Activated CD4-positive, alpha-beta memory T cell treated with anti-CD3 and anti-CD28 coated beads for 36 hours (primary cell): ENCODE data around the gene CCL4. TPM values are rescaled to one million over a fixed set of nuclear protein-coding genes. Genes with fewer than 3 reads are reported as not detected.
"Not testable (repeated sequence)": the region's sequence is repeated elsewhere in the genome, so short reads cannot be mapped to it uniquely, and the experiment has no call there.

Experiments used
- CTCF ChIA-PET: fragments of 350-600 bp; sonication (Branson Sonifier 250); formaldehyde crosslinking; loops from one replicate; lab custom pipeline; 2021; ENCODE audit warnings: antibody characterized with exemption, inconsistent platforms; lab: Charles Lee
- POLR2A ChIA-PET: fragments of 350-600 bp; sonication (Branson Sonifier 250); formaldehyde crosslinking; loops from one replicate; lab custom pipeline; 2021; ENCODE audit warnings: antibody characterized with exemption; lab: Charles Lee
- DNase-seq: peaks from one replicate; pipeline ENCODE4 v3.0.0-alpha.2; 2020
- H3K27ac Mint-ChIP-seq: one replicate; pipeline ENCODE4 v1.8.0; 2021; ENCODE audit warnings: mixed read lengths
- H3K27me3 Mint-ChIP-seq: one replicate; pipeline ENCODE4 v1.8.0; 2021; ENCODE audit warnings: mixed read lengths
- H3K36me3 Mint-ChIP-seq: one replicate; pipeline ENCODE4 v1.8.0; 2021; ENCODE audit warnings: mixed read lengths
- H3K4me1 Mint-ChIP-seq: one replicate; pipeline ENCODE4 v1.8.0; 2021; ENCODE audit warnings: low read depth, mixed read lengths
- H3K4me3 Mint-ChIP-seq: one replicate; pipeline ENCODE4 v1.8.0; 2021; ENCODE audit warnings: mild to moderate bottlenecking, mixed read lengths
- H3K9me3 Mint-ChIP-seq: one replicate; pipeline ENCODE4 v1.8.0; 2021; ENCODE audit warnings: mixed read lengths
- intact Hi-C: fragments of 100-400 bp; cut with micrococcal nuclease; formaldehyde crosslinking; loops from one replicate; pipeline ENCODE4 v1.15.1; 2023
- total RNA-seq, 2 experiments: library from RNA; stranded (reverse); gene quantifications; one replicate each; pipeline ENCODE4 v1.2.3, GENCODE V29; 2021

Gene CCL4
- 100 to 1,000 TPM; 917 to 966 TPM for total RNA-seq

DNA sequence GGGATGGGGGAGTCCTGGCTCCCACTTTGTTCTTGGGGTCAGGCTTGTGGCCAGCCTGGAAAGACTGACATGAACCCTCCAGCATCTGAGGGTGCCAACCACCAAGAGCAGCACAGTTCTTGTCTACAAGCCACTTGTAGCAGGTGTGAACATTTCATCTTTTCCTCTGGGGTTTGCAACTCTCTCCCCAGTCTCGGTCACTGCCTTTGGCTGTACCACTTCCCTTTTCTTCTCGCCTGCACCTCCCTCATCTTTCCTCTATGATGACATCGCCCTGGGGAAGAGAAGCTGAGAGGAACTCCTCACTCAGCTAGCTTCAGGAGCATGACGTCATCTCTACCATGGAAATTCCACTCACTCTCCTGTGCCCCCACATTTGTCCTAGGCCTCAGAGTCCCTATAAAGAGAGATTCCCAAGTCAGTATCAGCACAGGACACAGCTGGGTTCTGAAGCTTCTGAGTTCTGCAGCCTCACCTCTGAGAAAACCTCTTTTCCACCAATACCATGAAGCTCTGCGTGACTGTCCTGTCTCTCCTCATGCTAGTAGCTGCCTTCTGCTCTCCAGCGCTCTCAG lies at the start of gene CCL4:
Gene CCL4, plus strand, starts transcription at position 427 of the 575 bp plus-strand sequence. Its CDS starts 79 bp downstream, at position 506.
- ChIA-PET POLR2A (interaction anchor here (1.0 to 7.6 kb wide), 4 partner anchors 13 to 29 kb away, joined by 3 to 71 read pairs (median 4); partner anchors contain the start of gene CCL3), CTCF (interaction anchor here (1.5 kb wide), 2 partner anchors 14 to 46 kb away, joined by 4 to 5 read pairs; no protein-coding TSS in a partner anchor)
- peaks cover 26% of the 10 kb centered on the region for H3K27me3 Mint-ChIP-seq
- H3K27ac Mint-ChIP-seq, result peak within 1 kb of the TSS; percentile 86
- peak within 1 kb of the TSS; percentile 73 for H3K4me3 Mint-ChIP-seq
- H3K36me3 Mint-ChIP-seq, H3K9me3 Mint-ChIP-seq, intact Hi-C loops: not testable (repeated sequence)
- peak; percentile 60 for DNase-seq
- peaks cover 30% of the 10 kb centered on the region for H3K4me1 Mint-ChIP-seq

GRCh38 chr17:36055171-36055570 lies 48.5 kb upstream of the CCL4 start:
- CTCF ChIA-PET, result interaction anchor here (0.5 to 0.7 kb wide), 2 partner anchors 86 to 992 kb away, joined by 3 read pairs; no protein-coding TSS in a partner anchor
- intact Hi-C loops, result no loop called here
- no peaks in the 10 kb centered on the region for H3K4me1 Mint-ChIP-seq

DNA sequence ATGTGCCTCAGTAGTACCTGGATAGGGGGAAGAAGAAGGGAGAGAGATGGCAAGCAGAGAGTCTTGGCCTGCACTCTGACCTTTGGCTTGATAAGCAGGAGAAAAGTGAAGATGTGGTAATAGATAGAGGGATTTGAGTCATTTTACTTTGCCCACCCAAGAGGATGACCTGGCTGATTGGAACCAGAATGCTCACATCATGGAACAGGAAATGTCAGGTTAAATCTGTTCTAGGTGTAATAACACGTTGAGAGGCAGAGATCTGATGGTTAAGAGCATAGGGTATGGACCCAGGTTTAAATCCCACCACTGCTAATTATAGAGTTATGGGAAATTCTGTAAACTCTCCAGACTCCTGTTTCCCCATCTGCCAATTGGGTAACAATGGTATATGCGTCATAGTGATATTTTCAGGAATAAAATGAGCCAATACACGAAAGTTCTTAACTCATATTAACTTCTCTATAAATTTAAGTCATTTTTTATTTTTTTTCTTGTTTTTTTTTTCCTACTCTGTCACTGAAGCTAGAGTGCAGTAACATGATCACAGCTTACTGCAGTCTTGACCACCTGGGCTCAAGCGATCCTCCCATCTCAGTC lies 47.6 kb upstream of the CCL4 start:
- Mint-ChIP-seq H3K9me3 (peaks cover 5% of the 10 kb centered on the region), H3K36me3 (peaks cover 2% of the 10 kb centered on the region), H3K27ac (no peak overlapping the region), H3K4me3 (no peak overlapping the region), H3K27me3 (peaks cover 12% of the 10 kb centered on the region), H3K4me1 (no peaks in the 10 kb centered on the region)
- no peak for DNase-seq
- ChIA-PET CTCF (interaction anchor here (0.6 to 4.2 kb wide), 3 partner anchors 16 to 206 kb away, joined by 3 to 15 read pairs (median 5); no protein-coding TSS in a partner anchor), POLR2A (no interaction called here)
- intact Hi-C loops, result no loop called here

More at GRCh38 chr17:36055171-36055570, 48.5 kb upstream of the CCL4 start:
- Mint-ChIP-seq H3K36me3 (peaks cover 4% of the 10 kb centered on the region), H3K9me3 (peaks cover 10% of the 10 kb centered on the region), H3K27ac (no peak overlapping the region), H3K27me3 (peaks cover 15% of the 10 kb centered on the region), H3K4me3 (no peak overlapping the region)
- POLR2A ChIA-PET, result no interaction called here
- DNase-seq, result no peak

GRCh38 chr17:36057911-36058310 lies 45.7 kb upstream of the CCL4 start:
- Mint-ChIP-seq H3K27me3 (peaks cover 5% of the 10 kb centered on the region), H3K27ac (no peak overlapping the region), H3K4me3 (no peak overlapping the region), H3K36me3 (no peaks in the 10 kb centered on the region), H3K4me1 (no peaks in the 10 kb centered on the region), H3K9me3 (no peaks in the 10 kb centered on the region)
- CTCF ChIA-PET, result interaction anchor here (1.0 to 4.2 kb wide), 4 partner anchors 14 to 88 kb away, joined by 4 to 15 read pairs (median 6); no protein-coding TSS in a partner anchor
- POLR2A ChIA-PET, result no interaction called here
- no peak for DNase-seq
- intact Hi-C loops, result no loop called here

GRCh38 chr17:36059406-36059805 lies 44.2 kb upstream of the CCL4 start:
- H3K27ac Mint-ChIP-seq, result no peak overlapping the region
- H3K4me1 Mint-ChIP-seq, result no peaks in the 10 kb centered on the region
- CTCF ChIA-PET, result interaction anchor here (4.2 kb wide), 1 partner anchor 12 kb away, joined by 15 read pairs; no protein-coding TSS in a partner anchor
- intact Hi-C loops, result no loop called here
- no peak for DNase-seq
- POLR2A ChIA-PET, result no interaction called here
- no peaks in the 10 kb centered on the region for H3K9me3 Mint-ChIP-seq
- peaks cover 5% of the 10 kb centered on the region for H3K27me3 Mint-ChIP-seq
- no peaks in the 10 kb centered on the region for H3K36me3 Mint-ChIP-seq
- H3K4me3 Mint-ChIP-seq, result no peak overlapping the region

DNA sequence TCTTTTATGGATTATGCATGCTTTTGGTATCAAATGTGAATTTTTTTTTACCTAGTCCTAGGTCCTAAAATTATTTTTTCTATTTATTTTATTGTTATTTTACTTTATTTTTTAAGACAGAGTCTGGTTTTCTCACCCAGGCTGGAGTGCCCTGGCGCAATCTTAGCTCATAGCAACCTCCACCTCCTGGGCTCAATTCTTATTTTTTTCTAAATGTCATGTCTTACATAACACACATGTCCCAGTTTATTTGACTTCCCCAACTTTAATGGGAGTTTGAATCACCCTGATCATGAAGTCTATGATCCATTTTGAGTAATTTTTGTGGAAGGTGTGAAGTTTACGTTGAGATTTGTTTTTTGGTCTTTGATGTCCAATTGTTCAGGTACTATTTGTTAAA lies 42.8 kb upstream of the CCL4 start:
- H3K9me3 Mint-ChIP-seq, result no peaks in the 10 kb centered on the region
- H3K27ac Mint-ChIP-seq, result no peak overlapping the region
- POLR2A ChIA-PET, result no interaction called here
- DNase-seq, result no peak
- H3K27me3 Mint-ChIP-seq, result peaks cover 5% of the 10 kb centered on the region
- no peak overlapping the region for H3K4me3 Mint-ChIP-seq
- H3K36me3 Mint-ChIP-seq, result no peaks in the 10 kb centered on the region
- CTCF ChIA-PET, result interaction anchor here (0.9 kb wide), 1 partner anchor 13 kb away, joined by 3 read pairs; no protein-coding TSS in a partner anchor
- intact Hi-C loops, result no loop called here
- H3K4me1 Mint-ChIP-seq, result no peaks in the 10 kb centered on the region

GRCh38 chr17:36063786-36064541 lies 39.7 kb upstream of the CCL4 start, which contains the start of gene CCL18:
Gene CCL18 (plus strand): TSS chr17:36064272. CDS start chr17:36064343, 71 bp downstream.
- DNase-seq, result no peak
- ChIA-PET POLR2A (no interaction called here), CTCF (interaction anchor here (1.2 kb wide), 1 partner anchor 84 kb away, joined by 6 read pairs; no protein-coding TSS in a partner anchor)
- no peaks in the 10 kb centered on the region for H3K4me1 Mint-ChIP-seq
- intact Hi-C loops, result no loop called here
- no peak within 1 kb of the TSS for H3K27ac Mint-ChIP-seq
- no peaks in the 10 kb centered on the region for H3K9me3 Mint-ChIP-seq
- peaks cover 8% of the 10 kb centered on the region for H3K27me3 Mint-ChIP-seq
- no peak within 1 kb of the TSS for H3K4me3 Mint-ChIP-seq
- no peaks in the 10 kb centered on the region for H3K36me3 Mint-ChIP-seq

DNA sequence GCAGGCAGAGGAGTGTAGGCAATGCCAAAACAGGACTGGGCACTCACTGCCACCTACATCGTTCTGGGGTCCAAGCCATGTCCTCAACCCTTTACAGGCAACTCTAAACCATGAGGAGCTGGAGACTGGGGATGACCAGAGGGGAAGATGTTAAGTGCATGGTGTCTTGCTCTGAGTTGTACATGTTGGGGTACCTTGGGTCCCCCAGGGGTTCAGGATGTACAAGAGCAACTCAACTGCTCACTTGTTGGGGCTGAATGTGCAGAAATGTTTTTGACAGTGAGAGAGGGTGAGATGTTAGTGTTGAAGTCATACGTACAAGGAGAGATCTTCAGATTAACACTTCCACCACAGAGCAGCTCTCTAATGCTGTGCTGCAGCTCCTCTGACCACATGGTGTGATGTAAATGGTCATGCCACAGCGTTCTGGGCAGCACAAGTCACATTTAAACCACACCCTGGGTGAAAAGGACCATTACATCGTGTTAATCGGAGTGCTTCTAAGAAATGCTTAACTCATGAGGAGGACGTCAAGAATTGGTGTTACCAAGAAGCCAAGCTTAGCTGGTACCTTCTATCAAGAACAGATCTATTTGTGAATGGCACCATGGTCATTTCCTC lies 37.2 kb upstream of the CCL4 start:
- no peaks in the 10 kb centered on the region for H3K9me3 Mint-ChIP-seq
- H3K4me3 Mint-ChIP-seq, result no peak overlapping the region
- ChIA-PET POLR2A (interaction anchor here (0.6 kb wide), 1 partner anchor 118 kb away, joined by 3 read pairs; no protein-coding TSS in a partner anchor), CTCF (interaction anchor here (1.3 to 2.0 kb wide), 2 partner anchors 91 to 97 kb away, joined by 4 read pairs; no protein-coding TSS in a partner anchor)
- H3K4me1 Mint-ChIP-seq, result peaks cover 3% of the 10 kb centered on the region
- no peak overlapping the region for H3K27ac Mint-ChIP-seq
- H3K36me3 Mint-ChIP-seq, result no peaks in the 10 kb centered on the region
- intact Hi-C loops, result no loop called here
- peak; percentile 21 for DNase-seq
- peaks cover 10% of the 10 kb centered on the region for H3K27me3 Mint-ChIP-seq

GRCh38 chr17:36068524-36068923 lies 35.1 kb upstream of the CCL4 start:
- Mint-ChIP-seq H3K4me3 (no peak overlapping the region), H3K27me3 (peaks cover 14% of the 10 kb centered on the region), H3K27ac (no peak overlapping the region), H3K4me1 (peaks cover 17% of the 10 kb centered on the region), H3K36me3 (no peaks in the 10 kb centered on the region), H3K9me3 (no peaks in the 10 kb centered on the region)
- CTCF ChIA-PET, result interaction anchor here (0.9 to 1.8 kb wide), 4 partner anchors 77 to 99 kb away, joined by 3 to 12 read pairs (median 4); no protein-coding TSS in a partner anchor
- intact Hi-C loops, result no loop called here
- POLR2A ChIA-PET, result interaction anchor here (0.5 to 1.1 kb wide), 2 partner anchors 173 to 531 kb away, joined by 3 to 4 read pairs; partner anchors contain the start of gene SLFN12L
- peak; percentile 24 for DNase-seq

DNA sequence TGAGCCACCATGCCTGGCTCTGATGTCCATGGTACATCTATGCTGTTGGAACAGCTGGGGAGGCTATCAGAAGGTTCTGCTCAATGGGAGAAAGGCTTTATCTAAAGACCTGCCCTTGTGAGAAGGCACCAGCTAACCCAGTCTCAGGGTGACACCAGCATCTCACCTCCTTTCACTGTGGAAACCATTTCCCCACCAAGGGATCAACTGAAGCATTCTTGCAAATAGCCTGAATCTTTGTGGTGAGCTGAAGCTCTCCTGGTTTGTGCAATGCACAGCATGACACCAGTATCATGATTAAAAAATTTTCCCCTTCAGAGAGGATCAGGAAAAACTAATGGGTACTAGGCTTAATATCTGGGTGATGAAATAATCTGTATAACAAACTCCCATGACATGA lies 34.5 kb upstream of the CCL4 start:
- CTCF ChIA-PET, result interaction anchor here (1.0 to 1.8 kb wide), 4 partner anchors 80 to 100 kb away, joined by 3 to 12 read pairs (median 4); no protein-coding TSS in a partner anchor
- no peak overlapping the region for H3K4me3 Mint-ChIP-seq
- no peaks in the 10 kb centered on the region for H3K9me3 Mint-ChIP-seq
- H3K27ac Mint-ChIP-seq, result no peak overlapping the region
- POLR2A ChIA-PET, result interaction anchor here (0.5 to 1.1 kb wide), 2 partner anchors 174 to 532 kb away, joined by 3 to 4 read pairs; partner anchors contain the start of gene SLFN12L
- intact Hi-C loops, result no loop called here
- H3K36me3 Mint-ChIP-seq, result no peaks in the 10 kb centered on the region
- peaks cover 14% of the 10 kb centered on the region for H3K27me3 Mint-ChIP-seq
- no peak for DNase-seq
- H3K4me1 Mint-ChIP-seq, result peaks cover 22% of the 10 kb centered on the region

GRCh38 chr17:36070427-36070826 lies 33.2 kb upstream of the CCL4 start:
- ChIA-PET POLR2A (no interaction called here), CTCF (interaction anchor here (0.6 to 4.7 kb wide), 4 partner anchors 88 to 144 kb away, joined by 3 to 37 read pairs (median 3); no protein-coding TSS in a partner anchor)
- intact Hi-C loops, result loop anchor here (5.0 kb wide), 2 partner anchors 173 to 223 kb away; no protein-coding TSS in a partner anchor
- peaks cover 14% of the 10 kb centered on the region for H3K27me3 Mint-ChIP-seq
- DNase-seq, result no peak
- H3K4me1 Mint-ChIP-seq, result peaks cover 28% of the 10 kb centered on the region
- no peaks in the 10 kb centered on the region for H3K36me3 Mint-ChIP-seq
- H3K27ac Mint-ChIP-seq, result no peak overlapping the region
- H3K9me3 Mint-ChIP-seq, result no peaks in the 10 kb centered on the region
- H3K4me3 Mint-ChIP-seq, result no peak overlapping the region
